HG02763 (cell line): ENCODE data around the gene GPN2.

Experiments used
- ATAC-seq: cut with Tn5 transposase; IDR thresholded peaks from one replicate; pipeline ENCODE4 v1.9.1; 2021; ENCODE audit warnings: mild to moderate bottlenecking, moderate library complexity; ENCODE audit not compliant: unreplicated experiment

Gene GPN2

DNA sequence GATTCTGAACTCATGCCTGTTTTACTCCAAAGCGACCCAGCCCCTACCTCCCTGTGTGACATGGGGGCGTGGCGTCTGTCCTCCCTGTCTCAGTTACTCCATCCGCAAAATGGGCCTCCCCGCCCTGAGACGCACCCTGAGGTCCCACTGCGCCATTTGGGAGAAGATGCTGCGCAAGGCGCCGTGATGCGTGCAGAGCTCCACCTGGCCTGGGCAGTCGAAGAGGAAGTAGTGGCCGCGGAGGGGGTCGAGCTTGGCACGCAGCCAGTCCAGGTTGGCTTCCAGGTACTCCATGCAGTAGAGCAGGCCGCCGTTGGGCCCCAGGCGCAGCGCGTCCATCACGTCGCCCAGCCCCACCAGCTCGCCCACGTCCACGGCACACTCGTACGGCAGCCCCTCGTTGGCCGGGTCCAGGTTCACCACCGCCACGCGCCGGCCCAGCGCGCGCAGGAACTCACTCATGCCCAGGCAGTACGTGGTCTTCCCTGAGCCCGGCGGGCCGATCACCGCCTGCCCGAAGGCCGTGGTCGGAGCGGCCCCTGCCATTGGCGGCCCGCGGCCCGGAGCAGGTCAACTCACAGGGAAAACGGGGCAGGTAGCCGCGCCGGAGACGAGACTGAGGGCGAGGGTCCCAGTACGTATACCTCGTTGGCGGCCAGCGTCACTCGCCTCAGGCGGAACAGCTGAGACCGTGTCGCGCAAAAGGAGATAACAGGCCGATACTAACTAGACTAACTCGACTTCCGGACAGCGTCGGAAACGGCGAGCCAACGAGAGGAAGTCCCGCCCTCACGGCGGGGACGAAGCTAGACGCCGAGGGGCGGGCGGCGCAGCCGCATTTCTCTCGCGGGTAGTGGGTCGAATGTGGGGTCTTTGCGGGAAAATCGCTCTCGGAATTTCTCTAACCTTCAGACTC, at the start of gene GPN2:
GPN2 (minus strand) TSS at position 733 of the 916 bp plus-strand sequence; CDS start at position 546, 187 bp downstream.
- ATAC-seq: peak; percentile 81

GRCh38 chr1:26938659-26939025, 48.6 kb upstream of the GPN2 start:
- no peak for ATAC-seq

GRCh38 chr1:26938004-26938658, 48.0 kb upstream of the GPN2 start:
- no peak for ATAC-seq

DNA sequence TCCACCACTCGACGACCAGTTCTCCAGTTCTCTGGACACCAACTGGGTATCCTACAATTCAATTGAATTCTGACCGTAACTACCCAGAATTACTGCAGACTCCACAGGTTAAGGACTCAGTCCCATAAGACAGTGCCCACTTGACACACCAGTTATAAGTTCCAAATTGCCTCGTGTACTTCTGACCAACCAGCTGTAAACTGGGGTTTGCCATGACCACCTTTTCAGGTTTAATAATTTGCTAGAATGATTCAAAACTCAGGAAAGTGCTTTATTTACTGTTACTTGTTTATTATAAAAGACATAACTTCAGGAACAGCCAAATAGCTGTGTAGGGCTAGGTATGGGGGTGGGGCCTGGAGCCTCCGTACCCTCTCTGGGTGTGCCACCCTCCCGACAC, 46.7 kb upstream of the GPN2 start:
- no peak for ATAC-seq

- no peak for ATAC-seq
Observed at GRCh38 chr1:26932531-26932930, 42.4 kb upstream of the GPN2 start.

DNA sequence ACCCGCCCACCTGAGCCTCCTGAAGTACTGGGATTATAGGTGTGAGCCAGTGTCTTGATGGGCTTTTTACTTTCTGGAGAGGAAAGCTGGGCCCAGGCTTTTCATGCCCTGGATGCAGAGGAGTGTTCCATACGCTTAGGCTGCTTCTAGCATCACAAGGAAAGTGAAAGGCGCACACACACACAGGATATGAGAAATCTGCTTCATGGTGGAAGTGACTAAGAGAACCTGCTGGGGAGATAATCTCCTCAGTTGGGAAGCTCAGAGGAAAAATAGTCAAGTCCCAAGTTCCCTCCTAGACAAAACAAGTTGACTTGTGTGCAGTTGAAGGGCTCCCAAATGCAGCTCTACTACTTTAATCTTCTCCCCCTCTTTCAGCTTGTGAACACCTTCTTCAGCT, 33.6 kb upstream of the GPN2 start:
- no peak for ATAC-seq

GRCh38 chr1:26922901-26923300, 32.8 kb upstream of the GPN2 start:
- no peak for ATAC-seq

GRCh38 chr1:26922431-26922729, 32.3 kb upstream of the GPN2 start:
- no peak for ATAC-seq

DNA sequence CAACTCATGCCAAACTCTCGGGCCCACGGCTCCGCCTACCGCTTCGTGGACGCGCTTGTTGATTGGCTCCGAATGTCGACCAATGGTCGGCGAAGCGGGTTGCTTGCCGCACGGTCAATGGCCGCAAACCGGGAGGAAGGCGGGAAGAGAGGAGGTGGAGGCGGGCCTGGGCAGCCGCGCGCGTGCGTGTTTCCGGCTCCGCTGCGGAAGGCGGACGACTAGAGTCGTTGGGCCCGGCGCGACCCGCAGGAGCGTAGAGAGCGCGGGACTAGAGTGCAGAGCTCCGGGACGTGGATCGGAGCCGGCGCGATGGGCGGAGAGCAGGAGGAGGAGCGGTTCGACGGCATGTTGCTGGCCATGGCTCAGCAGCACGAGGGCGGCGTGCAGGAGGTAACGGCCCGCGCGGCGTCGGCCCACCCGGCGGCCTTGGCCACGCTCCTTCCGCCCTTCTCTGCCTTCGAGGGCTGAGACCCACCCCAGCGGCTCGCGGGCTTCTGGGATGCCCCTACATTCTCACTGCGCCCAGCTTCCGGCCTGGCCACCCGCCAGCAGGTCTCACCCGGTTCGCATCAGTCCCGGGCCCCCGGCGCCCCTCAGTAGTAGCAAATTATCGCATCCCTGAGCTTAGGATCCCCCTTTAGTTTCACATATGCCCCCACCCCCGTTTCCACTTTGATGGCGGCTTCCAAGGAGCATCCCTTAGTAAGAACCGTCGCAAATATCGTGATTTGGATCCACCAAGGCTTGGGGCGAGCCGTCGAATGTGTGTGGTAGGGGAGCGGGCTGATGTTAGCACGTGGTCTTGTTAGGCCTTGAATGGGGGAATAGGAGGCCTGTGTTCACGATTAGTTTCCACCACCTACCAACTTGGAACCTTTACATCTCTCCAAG, 31.7 kb upstream of the GPN2 start, which contains the start of gene NUDC:
NUDC (plus strand) TSS at position 204 of the 891 bp plus-strand sequence; CDS start at position 310, 106 bp downstream.
- peak; percentile 96 for ATAC-seq

- ATAC-seq: no peak
Observed at GRCh38 chr1:26921126-26921539, 31.1 kb upstream of the GPN2 start.

DNA sequence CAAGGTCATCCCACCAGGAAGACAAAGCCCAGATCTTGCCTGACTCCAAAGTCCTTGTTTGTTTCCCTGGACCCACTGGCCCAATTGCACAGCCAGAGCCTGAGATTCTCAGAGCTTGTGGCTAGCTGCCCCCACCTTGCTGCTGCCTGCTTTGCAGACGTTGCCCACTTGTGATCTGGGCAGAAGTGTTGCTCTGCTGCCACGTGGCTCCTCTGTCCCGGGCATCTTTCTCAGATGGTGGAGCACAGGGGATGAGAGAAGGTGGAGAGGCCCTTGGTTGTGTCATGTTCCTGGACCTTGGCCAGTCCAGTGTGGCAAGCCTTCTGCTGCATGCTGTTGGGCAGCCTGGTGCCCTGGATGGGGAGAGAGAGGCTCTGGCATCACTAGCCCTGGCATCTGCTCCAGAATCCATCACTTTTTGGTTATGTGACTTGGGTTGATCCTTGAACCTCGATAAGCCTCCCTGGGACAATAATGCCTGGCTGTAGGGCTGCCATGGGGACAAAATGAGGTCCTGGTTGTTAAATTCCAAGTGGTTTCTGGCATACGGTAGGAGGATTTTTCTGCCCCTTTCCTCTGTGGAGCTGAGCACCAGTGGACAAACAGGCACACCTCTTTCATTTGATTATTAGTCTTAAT, 25.2 kb upstream of the GPN2 start:
- no peak for ATAC-seq

DNA sequence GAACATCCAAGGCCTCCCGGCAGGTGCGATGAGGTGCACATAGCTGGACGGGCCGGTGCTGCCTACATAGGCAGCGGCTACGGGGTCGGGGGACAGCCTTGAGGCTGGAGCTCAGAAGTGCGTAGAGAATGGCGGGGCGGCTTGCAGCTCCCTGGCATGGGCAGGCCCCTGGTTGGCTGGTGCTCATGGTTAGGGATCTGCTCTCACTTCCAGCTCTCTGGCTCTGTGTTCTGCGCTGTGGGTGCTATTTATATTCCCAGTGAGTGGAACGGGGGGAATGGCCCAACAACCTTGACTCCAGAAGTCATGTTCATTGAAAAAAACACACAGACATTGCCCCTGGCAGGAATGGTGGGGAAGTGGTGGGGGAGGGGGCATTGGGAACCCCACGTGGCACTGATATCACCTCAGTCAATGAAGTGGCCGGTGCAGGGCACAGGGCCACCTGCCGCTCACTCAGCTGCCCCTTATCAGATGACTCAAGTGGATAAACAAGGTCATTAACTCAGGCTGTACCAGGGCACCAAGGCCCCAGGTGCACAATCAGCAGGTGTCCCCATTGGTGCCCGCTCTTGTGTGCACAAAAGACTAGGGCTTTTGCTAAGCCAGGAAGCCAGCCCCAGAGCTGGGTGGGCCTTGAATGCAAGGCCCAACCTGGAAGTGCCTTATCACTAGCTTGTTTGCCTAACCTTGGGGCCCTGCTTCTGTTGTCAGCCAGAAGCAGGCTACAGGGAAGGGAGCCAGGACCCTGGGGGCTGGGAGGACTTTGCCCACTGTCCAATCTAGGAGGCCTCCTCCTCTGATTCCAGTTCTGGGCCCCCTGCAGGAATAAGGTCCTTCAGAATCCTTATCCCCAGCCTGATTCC, 23.9 kb upstream of the GPN2 start, which contains the start of gene NR0B2:
NR0B2 (minus strand) TSS at position 222 of the 866 bp plus-strand sequence; CDS start at position 187, 35 bp downstream.
- no peak for ATAC-seq

GRCh38 chr1:26913389-26913753, 23.3 kb upstream of the GPN2 start:
- no peak for ATAC-seq

DNA sequence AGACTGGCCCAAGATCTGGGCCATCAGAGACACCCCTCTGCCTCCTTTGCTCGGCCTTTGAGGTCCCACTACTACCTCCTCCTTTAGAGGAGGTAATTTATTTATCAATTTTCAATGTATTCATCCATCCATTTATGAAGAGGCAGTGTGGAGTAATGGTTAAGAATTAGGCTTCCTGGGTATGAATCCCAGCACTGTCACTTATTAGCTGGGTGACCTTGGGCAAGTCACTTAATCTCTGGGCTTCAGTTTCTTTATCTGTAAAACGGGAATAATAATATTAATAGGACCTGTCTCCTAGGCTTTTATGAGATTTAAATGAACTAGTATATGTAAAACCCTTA, 22.0 kb upstream of the GPN2 start:
- ATAC-seq: no peak

DNA sequence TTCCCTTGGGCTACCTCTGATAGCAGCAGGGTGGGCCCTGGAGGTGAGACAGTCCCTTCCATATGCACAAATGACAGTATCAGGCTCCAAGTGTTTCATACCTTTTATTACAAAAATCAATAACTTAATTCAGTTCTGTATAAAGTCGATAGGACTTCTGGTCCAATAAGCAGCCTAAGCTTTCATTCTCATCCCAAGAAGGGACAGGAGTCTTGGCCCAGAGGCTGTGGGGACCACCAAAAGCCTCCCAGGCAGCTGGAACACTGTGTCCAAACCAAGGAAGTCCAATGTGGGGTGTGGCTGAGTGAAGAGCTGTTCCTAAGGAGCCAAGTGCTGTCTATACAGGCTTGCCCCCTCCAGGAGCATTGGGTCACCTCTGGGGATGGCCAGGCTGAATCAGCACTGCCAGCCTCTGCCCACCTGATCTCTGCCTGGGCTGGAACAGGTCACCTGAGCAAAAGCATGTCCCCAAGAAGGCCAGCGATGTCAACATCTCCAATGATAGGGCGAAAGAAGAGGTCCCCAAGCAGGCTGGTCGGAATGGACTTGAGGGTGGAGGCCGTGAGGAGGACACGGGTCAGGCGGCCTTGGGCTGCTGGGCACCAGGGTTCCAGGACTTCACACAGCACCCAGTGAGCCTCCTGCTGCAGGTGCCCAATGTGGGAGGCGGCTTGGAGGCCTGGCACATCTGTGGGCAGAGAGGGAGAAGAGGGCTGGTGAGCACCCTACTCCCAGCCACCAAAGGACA, 21.5 kb upstream of the GPN2 start:
- no peak for ATAC-seq

DNA sequence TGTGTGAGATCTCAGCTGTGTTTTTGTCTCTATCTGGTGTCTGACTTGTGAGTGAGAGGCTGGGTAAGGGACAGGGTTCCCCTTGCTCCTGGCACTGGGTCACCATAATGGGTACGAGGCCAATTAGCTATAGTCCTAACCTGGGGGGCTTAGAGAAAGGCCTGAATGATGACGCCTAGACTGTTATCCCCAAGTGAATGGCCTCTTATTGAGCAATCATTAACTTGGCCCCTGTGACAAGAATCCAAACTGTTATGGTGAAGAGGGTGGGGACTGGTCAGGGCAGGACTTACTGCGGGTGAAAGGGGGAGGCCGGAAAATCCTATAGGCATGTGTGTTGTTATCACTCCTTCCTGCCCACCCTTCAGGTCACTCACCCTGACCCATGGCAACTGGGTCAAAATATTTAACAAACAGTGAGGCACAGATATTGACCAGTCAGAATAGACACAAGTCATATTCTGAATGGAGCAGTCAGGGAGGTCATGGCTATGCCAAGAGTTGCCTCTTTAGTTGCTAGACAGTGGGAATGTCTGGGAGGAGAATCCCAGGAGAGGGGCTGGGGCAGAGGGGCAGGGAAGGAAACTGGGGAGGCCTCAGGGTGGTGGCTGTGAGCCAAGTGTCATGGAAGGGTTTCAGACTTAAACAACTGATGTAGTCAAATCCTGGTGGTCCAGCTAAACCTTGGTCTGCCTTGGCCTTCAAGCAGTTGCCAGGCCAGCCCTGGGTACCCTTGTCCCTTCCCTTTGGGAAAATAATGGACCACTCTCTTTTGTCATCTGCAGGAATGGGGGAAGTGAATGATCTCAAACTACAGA, 20.5 kb upstream of the GPN2 start:
- ATAC-seq: no peak

- ATAC-seq: no peak
Observed at GRCh38 chr1:26909951-26910342, 19.9 kb upstream of the GPN2 start.
